Ishikawa (cell line): ENCODE results near the gene UBE2I.

Experiments
- CEBPB ChIP-seq: IDR thresholded peaks from 2 replicates; pipeline ENCODE4 v1.6.1; 2012
- CREB1 ChIP-seq: IDR thresholded peaks from 2 replicates; pipeline ENCODE4 v1.6.1; 2012; ENCODE audit warnings: low read depth
- EP300 ChIP-seq: IDR thresholded peaks from 2 replicates; pipeline ENCODE4 v1.6.1; 2012; ENCODE audit warnings: borderline replicate concordance
- FOXM1 ChIP-seq: IDR thresholded peaks from 2 replicates; pipeline ENCODE4 v1.6.1; 2012; ENCODE audit warnings: low read depth, borderline replicate concordance
- MAX ChIP-seq: IDR thresholded peaks from 2 replicates; pipeline ENCODE4 v1.6.1; 2012
- NFIC ChIP-seq: IDR thresholded peaks from 2 replicates; pipeline ENCODE4 v1.6.1; 2012
- RAD21 ChIP-seq: IDR thresholded peaks from 2 replicates; pipeline ENCODE4 v1.6.1; 2012; ENCODE audit warnings: low read depth
- REST ChIP-seq: IDR thresholded peaks from 2 replicates; pipeline ENCODE4 v1.6.1; 2012; ENCODE audit warnings: low read depth, mild to moderate bottlenecking
- TAF1 ChIP-seq: IDR thresholded peaks from 2 replicates; pipeline ENCODE4 v1.6.1; 2012; ENCODE audit warnings: low read depth, mild to moderate bottlenecking
- USF1 ChIP-seq: IDR thresholded peaks from 2 replicates; pipeline ENCODE4 v1.6.1; 2012
- YY1 ChIP-seq: IDR thresholded peaks from 2 replicates; pipeline ENCODE4 v1.6.1; 2012; ENCODE audit warnings: low read depth

- no peak for TF ChIP-seq EP300
- TF ChIP-seq CEBPB: no peak
- TF ChIP-seq FOXM1: no peak
- no peak for TF ChIP-seq RAD21
- TF ChIP-seq REST: no peak
- no peak for TF ChIP-seq YY1
- TF ChIP-seq TAF1: no peak
- no peak for TF ChIP-seq USF1
- no peak for TF ChIP-seq NFIC
- no peak for TF ChIP-seq MAX
- no peak for TF ChIP-seq CREB1
Measured at GRCh38 chr16:1341495-1342420, 32.3 kb downstream of the UBE2I start.
